Activated naive CD4-positive, alpha-beta T cell treated with anti-CD3 and anti-CD28 coated beads, Interleukin-2, amount 50 U/mL, for 24 hours (primary cell): ENCODE results near the gene KLHL29.
A peak's percentile ranks its signal among the peaks of the same experiment; 100 is the strongest.

Experiments
- H3K27ac Mint-ChIP-seq: one replicate; pipeline ENCODE4 v1.8.0; 2021; ENCODE audit warnings: mild to moderate bottlenecking, mixed read lengths
- H3K27me3 Mint-ChIP-seq: one replicate; pipeline ENCODE4 v1.8.0; 2021; ENCODE audit warnings: mixed read lengths
- H3K36me3 Mint-ChIP-seq: one replicate; pipeline ENCODE4 v1.8.0; 2021; ENCODE audit warnings: mixed read lengths
- H3K4me1 Mint-ChIP-seq: one replicate; pipeline ENCODE4 v1.8.0; 2021; ENCODE audit warnings: mixed read lengths
- H3K4me3 Mint-ChIP-seq: one replicate; pipeline ENCODE4 v1.8.0; 2021; ENCODE audit warnings: mild to moderate bottlenecking, mixed read lengths
- H3K9me3 Mint-ChIP-seq: one replicate; pipeline ENCODE4 v1.8.0; 2021; ENCODE audit warnings: mixed read lengths

Gene KLHL29

GRCh38 chr2:23545396-23545795 lies 160.4 kb downstream of the KLHL29 start:
- no peaks in the 10 kb centered on the region for H3K27me3 Mint-ChIP-seq
- H3K4me3 Mint-ChIP-seq = no peak overlapping the region
- H3K27ac Mint-ChIP-seq = no peak overlapping the region
- H3K9me3 Mint-ChIP-seq = no peaks in the 10 kb centered on the region
- H3K4me1 Mint-ChIP-seq = no peaks in the 10 kb centered on the region
- H3K36me3 Mint-ChIP-seq = peaks cover 5% of the 10 kb centered on the region

GRCh38 chr2:23545811-23546210 lies 160.8 kb downstream of the KLHL29 start:
- Mint-ChIP-seq H3K27me3 (no peaks in the 10 kb centered on the region), H3K36me3 (peaks cover 4% of the 10 kb centered on the region), H3K4me3 (no peak overlapping the region), H3K9me3 (no peaks in the 10 kb centered on the region), H3K4me1 (no peaks in the 10 kb centered on the region), H3K27ac (no peak overlapping the region)

GRCh38 chr2:23546913-23547312 lies 161.9 kb downstream of the KLHL29 start:
- no peak overlapping the region for H3K27ac Mint-ChIP-seq
- H3K4me3 Mint-ChIP-seq = no peak overlapping the region
- no peaks in the 10 kb centered on the region for H3K27me3 Mint-ChIP-seq
- no peaks in the 10 kb centered on the region for H3K9me3 Mint-ChIP-seq
- peaks cover 3% of the 10 kb centered on the region for H3K36me3 Mint-ChIP-seq
- H3K4me1 Mint-ChIP-seq = no peaks in the 10 kb centered on the region

- no peaks in the 10 kb centered on the region for H3K4me1 Mint-ChIP-seq
- no peaks in the 10 kb centered on the region for H3K9me3 Mint-ChIP-seq
- peaks cover 3% of the 10 kb centered on the region for H3K36me3 Mint-ChIP-seq
- no peak overlapping the region for H3K27ac Mint-ChIP-seq
- no peaks in the 10 kb centered on the region for H3K27me3 Mint-ChIP-seq
- no peak overlapping the region for H3K4me3 Mint-ChIP-seq
These were observed 162.7 kb downstream of the KLHL29 start for GRCh38 chr2:23547725-23548124.

- no peaks in the 10 kb centered on the region for H3K27me3 Mint-ChIP-seq
- H3K4me3 Mint-ChIP-seq = no peak overlapping the region
- H3K9me3 Mint-ChIP-seq = no peaks in the 10 kb centered on the region
- H3K4me1 Mint-ChIP-seq = no peaks in the 10 kb centered on the region
- H3K27ac Mint-ChIP-seq = no peak overlapping the region
- peaks cover 3% of the 10 kb centered on the region for H3K36me3 Mint-ChIP-seq
These were observed 163.3 kb downstream of the KLHL29 start for GRCh38 chr2:23548143-23548769.

- Mint-ChIP-seq H3K27me3 (no peaks in the 10 kb centered on the region), H3K27ac (no peak overlapping the region), H3K4me3 (no peak overlapping the region), H3K9me3 (no peaks in the 10 kb centered on the region), H3K4me1 (no peaks in the 10 kb centered on the region), H3K36me3 (no peaks in the 10 kb centered on the region)
These were observed 164.1 kb downstream of the KLHL29 start for GRCh38 chr2:23549051-23549450.

- Mint-ChIP-seq H3K27ac (no peak overlapping the region), H3K4me1 (no peaks in the 10 kb centered on the region), H3K9me3 (no peaks in the 10 kb centered on the region), H3K4me3 (no peak overlapping the region), H3K36me3 (no peaks in the 10 kb centered on the region), H3K27me3 (no peaks in the 10 kb centered on the region)
These were observed 165.0 kb downstream of the KLHL29 start for GRCh38 chr2:23549821-23550530.

- H3K36me3 Mint-ChIP-seq = no peaks in the 10 kb centered on the region
- no peaks in the 10 kb centered on the region for H3K4me1 Mint-ChIP-seq
- H3K9me3 Mint-ChIP-seq = no peaks in the 10 kb centered on the region
- H3K4me3 Mint-ChIP-seq = no peak overlapping the region
- no peaks in the 10 kb centered on the region for H3K27me3 Mint-ChIP-seq
- H3K27ac Mint-ChIP-seq = peak overlapping the region; percentile 8
These were observed 165.6 kb downstream of the KLHL29 start for GRCh38 chr2:23550553-23550952.

- no peaks in the 10 kb centered on the region for H3K27me3 Mint-ChIP-seq
- H3K4me3 Mint-ChIP-seq = no peak overlapping the region
- no peaks in the 10 kb centered on the region for H3K4me1 Mint-ChIP-seq
- H3K36me3 Mint-ChIP-seq = no peaks in the 10 kb centered on the region
- H3K27ac Mint-ChIP-seq = no peak overlapping the region
- no peaks in the 10 kb centered on the region for H3K9me3 Mint-ChIP-seq
These were observed 166.9 kb downstream of the KLHL29 start for GRCh38 chr2:23551875-23552274.

GRCh38 chr2:23553561-23553960 lies 168.6 kb downstream of the KLHL29 start:
- no peaks in the 10 kb centered on the region for H3K27me3 Mint-ChIP-seq
- no peaks in the 10 kb centered on the region for H3K9me3 Mint-ChIP-seq
- H3K27ac Mint-ChIP-seq = no peak overlapping the region
- H3K36me3 Mint-ChIP-seq = no peaks in the 10 kb centered on the region
- no peak overlapping the region for H3K4me3 Mint-ChIP-seq
- H3K4me1 Mint-ChIP-seq = no peaks in the 10 kb centered on the region

GRCh38 chr2:23554054-23554697 lies 169.2 kb downstream of the KLHL29 start:
- H3K27me3 Mint-ChIP-seq = no peaks in the 10 kb centered on the region
- no peak overlapping the region for H3K4me3 Mint-ChIP-seq
- H3K36me3 Mint-ChIP-seq = no peaks in the 10 kb centered on the region
- no peaks in the 10 kb centered on the region for H3K9me3 Mint-ChIP-seq
- no peaks in the 10 kb centered on the region for H3K4me1 Mint-ChIP-seq
- H3K27ac Mint-ChIP-seq = no peak overlapping the region

- no peak overlapping the region for H3K27ac Mint-ChIP-seq
- H3K9me3 Mint-ChIP-seq = no peaks in the 10 kb centered on the region
- H3K36me3 Mint-ChIP-seq = no peaks in the 10 kb centered on the region
- H3K4me3 Mint-ChIP-seq = no peak overlapping the region
- H3K4me1 Mint-ChIP-seq = no peaks in the 10 kb centered on the region
- no peaks in the 10 kb centered on the region for H3K27me3 Mint-ChIP-seq
These were observed 171.0 kb downstream of the KLHL29 start for GRCh38 chr2:23555944-23556343.

- H3K4me3 Mint-ChIP-seq = no peak overlapping the region
- no peaks in the 10 kb centered on the region for H3K27me3 Mint-ChIP-seq
- no peak overlapping the region for H3K27ac Mint-ChIP-seq
- H3K36me3 Mint-ChIP-seq = no peaks in the 10 kb centered on the region
- H3K4me1 Mint-ChIP-seq = no peaks in the 10 kb centered on the region
- H3K9me3 Mint-ChIP-seq = no peaks in the 10 kb centered on the region
These were observed 171.9 kb downstream of the KLHL29 start for GRCh38 chr2:23556929-23557328.

- Mint-ChIP-seq H3K4me1 (no peaks in the 10 kb centered on the region), H3K27ac (no peak overlapping the region), H3K9me3 (no peaks in the 10 kb centered on the region), H3K36me3 (no peaks in the 10 kb centered on the region), H3K27me3 (no peaks in the 10 kb centered on the region), H3K4me3 (no peak overlapping the region)
These were observed 172.5 kb downstream of the KLHL29 start for GRCh38 chr2:23557455-23557854.

GRCh38 chr2:23559561-23560239 lies 174.7 kb downstream of the KLHL29 start:
- no peak overlapping the region for H3K27ac Mint-ChIP-seq
- H3K27me3 Mint-ChIP-seq = no peaks in the 10 kb centered on the region
- no peaks in the 10 kb centered on the region for H3K36me3 Mint-ChIP-seq
- no peaks in the 10 kb centered on the region for H3K4me1 Mint-ChIP-seq
- H3K9me3 Mint-ChIP-seq = no peaks in the 10 kb centered on the region
- H3K4me3 Mint-ChIP-seq = no peak overlapping the region

- Mint-ChIP-seq H3K4me3 (no peak overlapping the region), H3K36me3 (no peaks in the 10 kb centered on the region), H3K9me3 (no peaks in the 10 kb centered on the region), H3K27me3 (no peaks in the 10 kb centered on the region), H3K27ac (no peak overlapping the region), H3K4me1 (no peaks in the 10 kb centered on the region)
These were observed 176.1 kb downstream of the KLHL29 start for GRCh38 chr2:23561088-23561487.
